Measurements from ENCODE around the gene DIPK1B.

DNA sequence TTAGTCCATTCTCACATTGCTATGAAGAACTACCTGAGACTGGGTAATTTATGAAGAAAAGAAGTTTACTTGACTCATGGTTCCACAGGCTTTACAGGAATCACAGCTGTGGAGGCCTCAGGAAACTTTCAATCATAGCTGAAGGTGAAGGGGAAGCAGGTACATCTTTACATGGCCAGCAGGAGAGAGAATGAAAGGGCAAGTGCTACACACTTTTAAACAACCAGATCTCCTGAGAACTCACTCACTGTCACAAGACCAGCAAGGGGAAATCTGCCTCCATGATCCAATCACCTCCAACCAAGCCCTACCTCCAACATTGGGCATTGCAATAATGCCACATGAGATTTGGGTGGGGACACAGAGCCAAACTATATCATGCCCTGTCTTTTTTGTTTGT lies 39.4 kb downstream of the DIPK1B start:
- TF ChIP-seq, protein P1, sequence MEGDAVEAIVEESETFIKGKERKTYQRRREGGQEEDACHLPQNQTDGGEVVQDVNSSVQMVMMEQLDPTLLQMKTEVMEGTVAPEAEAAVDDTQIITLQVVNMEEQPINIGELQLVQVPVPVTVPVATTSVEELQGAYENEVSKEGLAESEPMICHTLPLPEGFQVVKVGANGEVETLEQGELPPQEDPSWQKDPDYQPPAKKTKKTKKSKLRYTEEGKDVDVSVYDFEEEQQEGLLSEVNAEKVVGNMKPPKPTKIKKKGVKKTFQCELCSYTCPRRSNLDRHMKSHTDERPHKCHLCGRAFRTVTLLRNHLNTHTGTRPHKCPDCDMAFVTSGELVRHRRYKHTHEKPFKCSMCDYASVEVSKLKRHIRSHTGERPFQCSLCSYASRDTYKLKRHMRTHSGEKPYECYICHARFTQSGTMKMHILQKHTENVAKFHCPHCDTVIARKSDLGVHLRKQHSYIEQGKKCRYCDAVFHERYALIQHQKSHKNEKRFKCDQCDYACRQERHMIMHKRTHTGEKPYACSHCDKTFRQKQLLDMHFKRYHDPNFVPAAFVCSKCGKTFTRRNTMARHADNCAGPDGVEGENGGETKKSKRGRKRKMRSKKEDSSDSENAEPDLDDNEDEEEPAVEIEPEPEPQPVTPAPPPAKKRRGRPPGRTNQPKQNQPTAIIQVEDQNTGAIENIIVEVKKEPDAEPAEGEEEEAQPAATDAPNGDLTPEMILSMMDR (IDR thresholded peaks at IDR 0.05): no peak
- no peak for TF ChIP-seq POLR2A (IDR thresholded peaks at IDR 0.05)
